Sciatic nerve (tissue), 2 donors: ENCODE data around the gene ENPP4. TPM values are rescaled to one million over a fixed set of nuclear protein-coding genes. Genes with fewer than 3 reads are reported as not detected.

Experiments
- ATAC-seq: fragments of 200-7000 bp; cut with Tn5 transposase; one replicate; pipeline ENCODE4 v1.9.1; 2020; ENCODE audit warnings: mild to moderate bottlenecking, moderate library complexity
- DNase-seq: peaks from one replicate; pipeline ENCODE4 v3.0.0-alpha.2; 2020; ENCODE audit warnings: low spot score
- intact Hi-C: fragments of 100-400 bp; cut with DNase I; formaldehyde crosslinking; loops from one replicate; pipeline ENCODE4 v1.14.2; 2022
- total RNA-seq: library from RNA; stranded (reverse); fragmentation: NEBNext Ultra II Directional; extraction: Animal tissue kit (Norgen Biotek cat#: 25700); gene quantifications from one replicate; pipeline ENCODE4 v1.2.1, GENCODE V29; 2021
- donor health status: DM: no; HTN: no; CAD: no.
- donor health status: DM: no; HTN: no; CAD: no.

ENPP4 gene
- total RNA-seq, 1 donor from 2014 or later, result 22.0 TPM

GRCh38 chr6:46189726-46190125 lies 59.9 kb downstream of the ENPP4 start:
- DNase-seq (no peak), ATAC-seq (no peak)
- intact Hi-C loops, result no loop called here

- DNase-seq (no peak), ATAC-seq (no peak)
- intact Hi-C loops, result no loop called here
Measured at GRCh38 chr6:46190889-46191288, 61.1 kb downstream of the ENPP4 start.

- intact Hi-C loops, result no loop called here
- DNase-seq (no peak), ATAC-seq (peak; percentile 41)
Measured at GRCh38 chr6:46191961-46192360, 62.2 kb downstream of the ENPP4 start.

Other genes starting within 250 kb of the ENPP4 start
- 42.6 TPM for gene CLIC5, start 114.1 kb upstream of the ENPP4 start, total RNA-seq
- 1.9 TPM for gene ENPP5, start 41.0 kb downstream of the ENPP4 start, total RNA-seq